PC-3 (cell line): ENCODE data around the gene FECH. TPM values are rescaled to one million over a fixed set of nuclear protein-coding genes. Genes with fewer than 3 reads are reported as not detected.

Experiments
- ATAC-seq: fragments of 200-7000 bp; cut with Tn5 transposase; 2 replicates; pipeline ENCODE4 v1.9.1; 2020; ENCODE audit warnings: mild to moderate bottlenecking, moderate library complexity
- BruUV-seq: library from RNA; stranded (reverse); fragments of 400-500 nt; replicated peaks from 2 replicates; lab custom pipeline; 2021; lab: Mats Ljungman, UMichigan
- CTCF ChIA-PET: fragments of 300-600 bp; sonication (Branson Sonifier 250); formaldehyde crosslinking; loops from one replicate; lab custom pipeline; 2022; ENCODE audit warnings: antibody characterized with exemption; lab: Charles Lee
- POLR2A ChIA-PET: fragments of 300-600 bp; sonication (Branson Sonifier 250); formaldehyde crosslinking; loops from one replicate; lab custom pipeline; 2022; ENCODE audit warnings: antibody characterized with exemption; ENCODE audit not compliant: unreplicated experiment; lab: Charles Lee
- DNase-seq: peaks from one replicate; pipeline ENCODE4 v3.0.0-alpha.2; 2015
- H2AFZ ChIP-seq: fragments of 300-600 bp; sonication (generic); 2 replicates; pipeline ENCODE4 v1.6.0; 2016; ENCODE audit warnings: antibody characterized with exemption, low read length
- H3F3A ChIP-seq: fragments of 300-600 bp; sonication (generic); one replicate; pipeline ENCODE4 v1.6.0; 2017; ENCODE audit warnings: antibody characterized with exemption, low read length, control low read depth, mild to moderate bottlenecking; ENCODE audit not compliant: unreplicated experiment
- H3K27ac ChIP-seq: fragments of 300-600 bp; sonication (generic); 2 replicates; pipeline ENCODE4 v1.5.1; 2016; ENCODE audit warnings: mild to moderate bottlenecking, low read length
- H3K27me3 ChIP-seq: fragments of 300-600 bp; sonication (generic); 2 replicates; pipeline ENCODE4 v1.6.1; 2016; ENCODE audit warnings: low read length, mixed read lengths
- H3K36me3 ChIP-seq: fragments of 300-600 bp; sonication (generic); 2 replicates; pipeline ENCODE4 v1.6.1; 2016; ENCODE audit warnings: low read depth, mixed run types, low read length, mixed read lengths
- H3K4me1 ChIP-seq: fragments of 300-600 bp; sonication (generic); 2 replicates; pipeline ENCODE4 v1.5.1; 2016; ENCODE audit warnings: low read length; ENCODE audit not compliant: insufficient read depth
- H3K4me2 ChIP-seq: fragments of 300-600 bp; sonication (generic); 2 replicates; pipeline ENCODE4 v1.6.0; 2016; ENCODE audit warnings: low read length
- H3K4me3 ChIP-seq: fragments of 300-600 bp; sonication (generic); 2 replicates; pipeline ENCODE4 v1.5.1; 2016; ENCODE audit warnings: mild to moderate bottlenecking, low read length, mixed read lengths
- H3K79me2 ChIP-seq: fragments of 300-600 bp; sonication (generic); 2 replicates; pipeline ENCODE4 v1.6.1; 2017; ENCODE audit warnings: low read length, mixed read lengths
- H3K9ac ChIP-seq: fragments of 300-600 bp; sonication (generic); 2 replicates; pipeline ENCODE4 v1.6.0; 2016; ENCODE audit warnings: mild to moderate bottlenecking, low read length
- H3K9me2 ChIP-seq: fragments of 300-600 bp; sonication (generic); replicated peaks from 2 replicates; pipeline ENCODE4 v1.6.1; 2016; ENCODE audit warnings: mixed run types, low read length, mixed read lengths
- H3K9me3 ChIP-seq: fragments of 300-600 bp; sonication (generic); 2 replicates; pipeline ENCODE4 v1.6.1; 2016; ENCODE audit warnings: low read length, mixed read lengths
- H4K20me1 ChIP-seq: fragments of 300-600 bp; sonication (generic); 2 replicates; pipeline ENCODE4 v1.6.1; 2016; ENCODE audit warnings: low read length, mixed read lengths
- EZH2 ChIP-seq: fragments of 300-600 bp; sonication (generic); IDR thresholded peaks from one replicate; pipeline ENCODE4 v1.6.1; 2017; ENCODE audit warnings: antibody characterized with exemption, mild to moderate bottlenecking, low read length; ENCODE audit not compliant: unreplicated experiment
- EZH2phosphoT487 ChIP-seq: fragments of 300-600 bp; sonication (generic); IDR thresholded peaks from 2 replicates; pipeline ENCODE4 v1.6.1; 2018; ENCODE audit warnings: mild to moderate bottlenecking, antibody characterized with exemption, low read length, borderline replicate concordance
- intact Hi-C: fragments of 100-400 bp; cut with micrococcal nuclease; formaldehyde crosslinking; loops from 2 replicates; pipeline ENCODE4 v1.9.0; 2023
- total RNA-seq: library from RNA; depleted of rRNA; stranded (reverse); fragments of >200 nt; gene quantifications from 2 replicates; pipeline ENCODE4 v1.2.3, GENCODE V29; 2014
- TF ChIP-seq, protein P1 (sequence below): fragments of 300-600 bp; sonication (generic); conservative IDR thresholded peaks from 2 replicates; pipeline ENCODE4 v1.5.1; 2017; ENCODE audit warnings: antibody characterized with exemption, low read depth, mild to moderate bottlenecking, low read length

The FECH gene
- total RNA-seq, 1 experiment from 2014 or later = 136 TPM

DNA sequence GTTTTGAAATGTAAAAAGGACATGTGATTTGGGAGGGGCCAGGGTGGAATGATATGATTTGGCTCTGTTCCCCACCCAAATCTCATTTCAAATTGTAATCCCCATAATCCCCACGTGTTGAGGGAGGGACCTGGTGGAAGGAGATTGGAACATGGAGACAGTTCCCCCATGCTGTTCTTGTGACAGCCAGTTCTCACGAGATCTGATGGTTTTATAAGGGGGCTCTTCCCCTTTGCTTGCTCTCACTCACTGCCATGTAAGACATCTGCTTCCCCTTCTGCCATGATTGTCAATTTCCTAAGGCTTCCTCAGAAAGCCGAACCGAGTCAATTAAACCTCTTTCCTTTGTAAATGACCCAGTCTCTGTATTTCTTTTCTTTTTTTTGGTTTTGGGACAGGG is 39.2 kb downstream of the FECH start:
- Histone ChIP-seq H3K27ac (no peak overlapping the region), H3K4me3 (no peak overlapping the region), H3K4me1 (no peaks in the 10 kb centered on the region), H3K4me2 (no peak overlapping the region), H4K20me1 (no peaks in the 10 kb centered on the region), H3K27me3 (no peaks in the 10 kb centered on the region), H3F3A (no peaks in the 10 kb centered on the region), H3K79me2 (no peaks in the 10 kb centered on the region), H3K9me2 (no peaks in the 10 kb centered on the region), H2AFZ (no peak overlapping the region), H3K36me3 (0 out of 2 replicates have a peak, but pooled peaks cover 4% of the 10 kb centered on the region), H3K9ac (no peak overlapping the region), H3K9me3 (no peaks in the 10 kb centered on the region)
- intact Hi-C loops = no loop called here
- TF ChIP-seq EZH2 (no peak), EZH2phosphoT487 (no peak)
- TF ChIP-seq, protein P1, sequence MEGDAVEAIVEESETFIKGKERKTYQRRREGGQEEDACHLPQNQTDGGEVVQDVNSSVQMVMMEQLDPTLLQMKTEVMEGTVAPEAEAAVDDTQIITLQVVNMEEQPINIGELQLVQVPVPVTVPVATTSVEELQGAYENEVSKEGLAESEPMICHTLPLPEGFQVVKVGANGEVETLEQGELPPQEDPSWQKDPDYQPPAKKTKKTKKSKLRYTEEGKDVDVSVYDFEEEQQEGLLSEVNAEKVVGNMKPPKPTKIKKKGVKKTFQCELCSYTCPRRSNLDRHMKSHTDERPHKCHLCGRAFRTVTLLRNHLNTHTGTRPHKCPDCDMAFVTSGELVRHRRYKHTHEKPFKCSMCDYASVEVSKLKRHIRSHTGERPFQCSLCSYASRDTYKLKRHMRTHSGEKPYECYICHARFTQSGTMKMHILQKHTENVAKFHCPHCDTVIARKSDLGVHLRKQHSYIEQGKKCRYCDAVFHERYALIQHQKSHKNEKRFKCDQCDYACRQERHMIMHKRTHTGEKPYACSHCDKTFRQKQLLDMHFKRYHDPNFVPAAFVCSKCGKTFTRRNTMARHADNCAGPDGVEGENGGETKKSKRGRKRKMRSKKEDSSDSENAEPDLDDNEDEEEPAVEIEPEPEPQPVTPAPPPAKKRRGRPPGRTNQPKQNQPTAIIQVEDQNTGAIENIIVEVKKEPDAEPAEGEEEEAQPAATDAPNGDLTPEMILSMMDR = no peak
- no TSS peak for BruUV-seq
- ChIA-PET CTCF (no interaction called here), POLR2A (no interaction called here)
- ATAC-seq (no peak), DNase-seq (no peak)

DNA sequence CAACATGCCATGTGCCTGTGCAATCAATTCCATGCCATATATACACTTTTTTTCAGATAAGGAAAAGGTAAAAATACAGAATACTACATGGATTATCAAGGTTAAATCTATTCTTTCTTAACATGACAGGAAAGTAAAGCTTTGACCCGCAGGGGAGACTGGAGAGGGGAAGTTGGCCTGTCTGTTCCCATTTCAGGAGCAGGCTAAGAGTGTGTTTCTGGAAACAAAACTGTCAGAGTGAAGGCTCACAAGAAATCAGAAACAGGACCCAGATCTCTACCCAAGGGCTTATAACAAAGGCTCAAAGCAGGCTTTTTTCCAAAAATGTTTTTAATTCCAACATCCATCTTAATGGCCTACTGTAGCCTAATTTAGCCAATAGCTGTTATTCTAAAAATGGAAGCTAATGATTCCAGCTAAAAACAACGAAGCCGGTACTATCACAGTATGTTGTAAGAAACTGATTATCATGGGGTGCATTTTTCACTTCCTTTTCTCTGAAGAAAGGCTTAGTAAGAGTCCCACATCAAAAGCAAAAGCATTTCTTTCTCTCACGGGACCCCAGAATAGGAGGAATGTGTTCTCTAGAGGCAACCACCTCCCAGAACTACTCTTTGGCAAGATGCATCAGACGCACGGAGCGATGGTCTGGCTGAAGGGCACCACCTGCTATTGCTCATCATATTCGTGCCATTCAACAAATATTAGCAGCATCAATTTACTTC is 41.4 kb downstream of the FECH start:
- no peak overlapping the region for H3K4me3 ChIP-seq
- no peaks in the 10 kb centered on the region for H3K9me3 ChIP-seq
- DNase-seq (no peak), ATAC-seq (no peak)
- no peak overlapping the region for H3K4me2 ChIP-seq
- POLR2A ChIA-PET = no interaction called here
- H3F3A ChIP-seq = no peaks in the 10 kb centered on the region
- TF ChIP-seq EZH2 (no peak), EZH2phosphoT487 (no peak)
- TF ChIP-seq, protein P1 = no peak
- no peaks in the 10 kb centered on the region for H3K9me2 ChIP-seq
- intact Hi-C loops = no loop called here
- no peaks in the 10 kb centered on the region for H3K27me3 ChIP-seq
- CTCF ChIA-PET = no interaction called here
- BruUV-seq = no TSS peak
- no peak overlapping the region for H3K27ac ChIP-seq
- H3K79me2 ChIP-seq = no peaks in the 10 kb centered on the region
- H3K4me1 ChIP-seq = no peaks in the 10 kb centered on the region
- H3K9ac ChIP-seq = no peak overlapping the region
- no peak overlapping the region for H2AFZ ChIP-seq
- H4K20me1 ChIP-seq = no peaks in the 10 kb centered on the region
- 0 out of 2 replicates have a peak, but pooled peaks cover 2% of the 10 kb centered on the region for H3K36me3 ChIP-seq

DNA sequence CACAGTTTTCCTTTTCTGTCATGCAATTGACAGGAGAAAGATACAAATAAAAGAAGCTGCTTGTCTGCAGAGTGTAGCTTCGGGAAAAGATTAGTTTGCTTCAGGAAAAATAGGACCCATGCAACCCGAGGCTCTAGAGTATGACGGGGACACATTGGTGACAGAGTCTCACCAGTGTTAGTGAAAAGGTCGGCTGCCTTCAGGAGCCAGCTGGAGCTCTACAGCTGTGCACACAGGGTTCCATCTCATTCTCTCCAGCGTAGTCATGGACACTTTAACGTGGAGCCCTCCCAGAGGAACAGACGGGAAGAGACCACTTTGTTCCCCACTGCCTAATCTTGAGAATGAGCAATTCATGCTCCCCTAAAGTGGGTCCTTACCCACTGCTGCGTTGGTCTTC is 42.9 kb downstream of the FECH start:
- Histone ChIP-seq H3K9me2 (no peaks in the 10 kb centered on the region), H3K79me2 (no peaks in the 10 kb centered on the region), H3K4me2 (no peak overlapping the region), H3K4me3 (no peak overlapping the region), H3K9ac (no peak overlapping the region), H4K20me1 (no peaks in the 10 kb centered on the region), H3K36me3 (no peaks in the 10 kb centered on the region), H3K9me3 (no peaks in the 10 kb centered on the region), H3K27ac (no peak overlapping the region), H2AFZ (no peak overlapping the region), H3F3A (no peaks in the 10 kb centered on the region), H3K27me3 (no peaks in the 10 kb centered on the region), H3K4me1 (no peaks in the 10 kb centered on the region)
- no peak for DNase-seq
- intact Hi-C loops = no loop called here
- ChIA-PET POLR2A (no interaction called here), CTCF (no interaction called here)
- BruUV-seq = no TSS peak
- ATAC-seq = no peak
- TF ChIP-seq EZH2phosphoT487 (no peak), EZH2 (no peak)
- TF ChIP-seq, protein P1 = no peak
